PFSK-1 (cell line): ENCODE measurements around the gene ATG4A.

ENCODE experiments used
- POLR2AphosphoS5 ChIP-seq: IDR thresholded peaks from 2 replicates; pipeline ENCODE4 v1.6.1; 2012; ENCODE audit warnings: low read depth, mild to moderate bottlenecking, control low read depth, low read length, moderate library complexity
- REST ChIP-seq, 2 experiments: IDR thresholded peaks; 2 replicates each; pipeline versions ENCODE4 v1.6.1 to v1.8.0; 2011 to 2012; ENCODE audit warnings: low read depth in 2 of 2, low read length in 2 of 2, control low read depth in 1 of 2, inconsistent platforms in 1 of 2, mild to moderate bottlenecking in 1 of 2, moderate library complexity in 1 of 2; ENCODE audit not compliant: insufficient read depth in 1 of 2
- SIN3A ChIP-seq: IDR thresholded peaks from 2 replicates; pipeline ENCODE4 v1.6.1; 2012; ENCODE audit warnings: mild to moderate bottlenecking, low read length, moderate library complexity, borderline replicate concordance; ENCODE audit not compliant: insufficient read depth
- TAF1 ChIP-seq: IDR thresholded peaks from 2 replicates; pipeline ENCODE4 v1.6.1; 2012; ENCODE audit warnings: low read length, control low read depth, borderline replicate concordance; ENCODE audit not compliant: insufficient read depth

GRCh38 chrX:108088511-108088910 is 3.1 kb upstream of the ATG4A start:
- no peak for TF ChIP-seq REST (IDR thresholded peaks at IDR 0.05; ENCODE audit: insufficient read depth in 1 of 2, low read depth in 2 of 2, low read length in 2 of 2)
- no peak for TF ChIP-seq POLR2AphosphoS5
- no peak for TF ChIP-seq SIN3A
- TF ChIP-seq TAF1: no peak
